CD4-positive, CD25-positive, alpha-beta regulatory T cell (primary cell): ENCODE data around the gene INPP4B. TPM values are rescaled to one million over a fixed set of nuclear protein-coding genes. Genes with fewer than 3 reads are reported as not detected.

Source experiments
- ATAC-seq, 2 donors: fragments of 150-1000 bp; cut with Tn5 transposase; one replicate each; pipeline ENCODE4 v1.10.0; 2021; ENCODE audit warnings: low read depth in 2 of 2, moderate number of reproducible peaks in 2 of 2, moderate library complexity in 1 of 2
- DNase-seq, 3 donors: peaks; one replicate each; pipeline versions ENCODE4 v3.0.0 to v3.0.0-alpha.2; 2012 to 2022; ENCODE audit warnings: mixed read lengths in 1 of 3
- H3K27ac ChIP-seq: one replicate; pipeline ENCODE4 v1.7.0; 2013; ENCODE audit warnings: mild to moderate bottlenecking, low read length; ENCODE audit not compliant: insufficient read depth, poor library complexity, severe bottlenecking
- H3K27me3 ChIP-seq: one replicate; pipeline ENCODE4 v1.7.0; 2013; ENCODE audit warnings: low read length; ENCODE audit not compliant: control insufficient read depth, insufficient read depth
- H3K36me3 ChIP-seq: one replicate; pipeline ENCODE4 v1.7.0; 2013; ENCODE audit warnings: mild to moderate bottlenecking, low read length, moderate library complexity; ENCODE audit not compliant: control insufficient read depth, insufficient read depth
- H3K4me1 ChIP-seq: 2 replicates; pipeline ENCODE4 v1.7.0; 2013; ENCODE audit warnings: mild to moderate bottlenecking, low read length; ENCODE audit not compliant: insufficient read depth, control insufficient read depth, poor library complexity, severe bottlenecking
- H3K4me3 ChIP-seq: one replicate; pipeline ENCODE4 v1.7.0; 2013; ENCODE audit warnings: low read depth, mild to moderate bottlenecking, low read length, moderate library complexity
- H3K9me3 ChIP-seq, 2 experiments: 1 replicate in 1 of 2; 2 replicates in 1 of 2; pipeline ENCODE4 v1.7.0; 2013; ENCODE audit warnings: low read length in 2 of 2, mild to moderate bottlenecking in 1 of 2, moderate library complexity in 1 of 2; ENCODE audit not compliant: control insufficient read depth in 2 of 2
- H3K27ac Mint-ChIP-seq, 3 donors: one replicate each; pipeline ENCODE4 v1.8.0; 2020 to 2022; ENCODE audit warnings: mild to moderate bottlenecking in 3 of 3, mixed read lengths in 3 of 3, moderate library complexity in 2 of 3
- H3K27me3 Mint-ChIP-seq: one replicate; pipeline ENCODE4 v1.8.0; 2022; ENCODE audit warnings: mild to moderate bottlenecking, mixed read lengths
- H3K36me3 Mint-ChIP-seq: one replicate; pipeline ENCODE4 v1.8.0; 2020; ENCODE audit warnings: mixed read lengths
- H3K4me1 Mint-ChIP-seq, 4 donors: one replicate each; pipeline ENCODE4 v1.8.0; 2020 to 2022; ENCODE audit warnings: mixed read lengths in 4 of 4, mild to moderate bottlenecking in 1 of 4
- H3K4me3 Mint-ChIP-seq, 4 donors: one replicate each; pipeline ENCODE4 v1.8.0; 2020 to 2022; ENCODE audit warnings: mild to moderate bottlenecking in 4 of 4, mixed read lengths in 4 of 4, moderate library complexity in 3 of 4
- H3K9me3 Mint-ChIP-seq, 7 donors: one replicate each; pipeline ENCODE4 v1.8.0; 2020 to 2022; ENCODE audit warnings: mixed read lengths in 7 of 7, mild to moderate bottlenecking in 3 of 7, moderate library complexity in 2 of 7
- polyA plus RNA-seq, 4 donors: library from polyadenylated mRNA; unstranded; fragments of 300-500 nt; fragmentation: Illumina TruSeq; gene quantifications; one replicate each; pipeline ENCODE4 v1.2.3, GENCODE V29; 2021
- total RNA-seq: library from RNA; stranded (reverse); gene quantifications from one replicate; pipeline ENCODE4 v1.2.3, GENCODE V29; 2022

The INPP4B gene
- total and polyA plus RNA-seq, 5 donors from 2014 or later: 37.6 to 89.4 (median 44.6) TPM

- no peak overlapping the region for H3K27ac ChIP-seq
- H3K9me3 Mint-ChIP-seq: peaks cover 0 to 2% (median 0%) of the 10 kb centered on the region in 7 donors
- no peaks in the 10 kb centered on the region for H3K9me3 ChIP-seq
- no peak overlapping the region for H3K4me3 Mint-ChIP-seq
- no peak for DNase-seq
- peaks cover 9% of the 10 kb centered on the region for H3K36me3 Mint-ChIP-seq
- H3K27me3 ChIP-seq: no peaks in the 10 kb centered on the region
- no peaks in the 10 kb centered on the region for H3K4me1 ChIP-seq
- H3K27ac Mint-ChIP-seq: no peak overlapping the region
- no peak overlapping the region for H3K4me3 ChIP-seq
- H3K27me3 Mint-ChIP-seq: no peaks in the 10 kb centered on the region
- H3K36me3 ChIP-seq: no peaks in the 10 kb centered on the region
- peaks cover 0 to 5% (median 0%) of the 10 kb centered on the region in 4 donors for H3K4me1 Mint-ChIP-seq
- ATAC-seq: no peak
Observed at GRCh38 chr4:142021761-142022160, 824.3 kb downstream of the INPP4B start.

GRCh38 chr4:142021181-142021580 lies 824.9 kb downstream of the INPP4B start:
- Histone ChIP-seq H3K27ac (no peak overlapping the region), H3K9me3 (no peaks in the 10 kb centered on the region), H3K27me3 (no peaks in the 10 kb centered on the region), H3K4me3 (no peak overlapping the region), H3K4me1 (no peaks in the 10 kb centered on the region), H3K36me3 (no peaks in the 10 kb centered on the region)
- H3K27me3 Mint-ChIP-seq: peaks cover 4% of the 10 kb centered on the region
- H3K9me3 Mint-ChIP-seq: peaks cover 0 to 2% (median 0%) of the 10 kb centered on the region in 7 donors
- ATAC-seq: no peak
- no peak overlapping the region for H3K4me3 Mint-ChIP-seq
- peaks cover 9% of the 10 kb centered on the region for H3K36me3 Mint-ChIP-seq
- peaks cover 0 to 5% (median 0%) of the 10 kb centered on the region in 4 donors for H3K4me1 Mint-ChIP-seq
- no peak overlapping the region for H3K27ac Mint-ChIP-seq
- DNase-seq: no peak

GRCh38 chr4:142016031-142016430 lies 830.1 kb downstream of the INPP4B start:
- DNase-seq (no peak), ATAC-seq (no peak)
- H3K27me3 Mint-ChIP-seq: peaks cover 8% of the 10 kb centered on the region
- no peaks in the 10 kb centered on the region for H3K4me1 ChIP-seq
- H3K4me3 Mint-ChIP-seq: no peak overlapping the region
- H3K4me3 ChIP-seq: no peak overlapping the region
- H3K27ac ChIP-seq: no peak overlapping the region
- no peaks in the 10 kb centered on the region for H3K4me1 Mint-ChIP-seq
- no peaks in the 10 kb centered on the region for H3K9me3 ChIP-seq
- H3K27me3 ChIP-seq: peaks cover 2% of the 10 kb centered on the region
- no peak overlapping the region for H3K27ac Mint-ChIP-seq
- H3K36me3 Mint-ChIP-seq: no peaks in the 10 kb centered on the region
- peaks cover 0 to 15% (median 4%) of the 10 kb centered on the region in 7 donors for H3K9me3 Mint-ChIP-seq
- H3K36me3 ChIP-seq: no peaks in the 10 kb centered on the region

GRCh38 chr4:142009751-142010150 lies 836.4 kb downstream of the INPP4B start:
- H3K4me3 Mint-ChIP-seq: no peak overlapping the region
- no peak overlapping the region for H3K4me3 ChIP-seq
- H3K36me3 Mint-ChIP-seq: no peaks in the 10 kb centered on the region
- no peaks in the 10 kb centered on the region for H3K9me3 ChIP-seq
- peaks cover 14% of the 10 kb centered on the region for H3K27me3 Mint-ChIP-seq
- no peaks in the 10 kb centered on the region for H3K4me1 Mint-ChIP-seq
- no peaks in the 10 kb centered on the region for H3K4me1 ChIP-seq
- peaks cover 2% of the 10 kb centered on the region for H3K27me3 ChIP-seq
- DNase-seq (no peak), ATAC-seq (no peak)
- no peak overlapping the region for H3K27ac Mint-ChIP-seq
- no peak overlapping the region for H3K27ac ChIP-seq
- H3K9me3 Mint-ChIP-seq: peaks cover 4 to 26% (median 9%) of the 10 kb centered on the region in 7 donors
- H3K36me3 ChIP-seq: no peaks in the 10 kb centered on the region

- Mint-ChIP-seq H3K9me3 (peaks cover 0 to 14% (median 5%) of the 10 kb centered on the region in 7 donors), H3K4me1 (no peaks in the 10 kb centered on the region), H3K27me3 (peaks cover 10% of the 10 kb centered on the region), H3K36me3 (no peaks in the 10 kb centered on the region), H3K27ac (no peak overlapping the region), H3K4me3 (no peak overlapping the region)
- Histone ChIP-seq H3K27me3 (peaks cover 3% of the 10 kb centered on the region), H3K4me1 (no peaks in the 10 kb centered on the region), H3K4me3 (no peak overlapping the region), H3K36me3 (no peaks in the 10 kb centered on the region), H3K27ac (no peak overlapping the region), H3K9me3 (no peaks in the 10 kb centered on the region)
- no peak for DNase-seq
- no peak for ATAC-seq
Observed at GRCh38 chr4:142005519-142005918, 840.6 kb downstream of the INPP4B start.

- Histone ChIP-seq H3K4me3 (no peak overlapping the region), H3K27ac (no peak overlapping the region), H3K9me3 (no peaks in the 10 kb centered on the region), H3K4me1 (no peaks in the 10 kb centered on the region), H3K27me3 (peaks cover 6% of the 10 kb centered on the region), H3K36me3 (no peaks in the 10 kb centered on the region)
- Mint-ChIP-seq H3K36me3 (no peaks in the 10 kb centered on the region), H3K4me1 (no peaks in the 10 kb centered on the region), H3K27ac (no peak overlapping the region), H3K9me3 (peaks cover 0 to 5% (median 2%) of the 10 kb centered on the region in 7 donors), H3K27me3 (no peaks in the 10 kb centered on the region), H3K4me3 (no peak overlapping the region)
- DNase-seq (no peak), ATAC-seq (no peak)
Observed at GRCh38 chr4:141999446-142000143, 846.5 kb downstream of the INPP4B start.

GRCh38 chr4:141995056-141995455 lies 851.0 kb downstream of the INPP4B start:
- Mint-ChIP-seq H3K4me1 (no peaks in the 10 kb centered on the region), H3K27me3 (peaks cover 4% of the 10 kb centered on the region), H3K27ac (no peak overlapping the region), H3K36me3 (no peaks in the 10 kb centered on the region), H3K9me3 (peaks cover 0 to 8% (median 5%) of the 10 kb centered on the region in 7 donors), H3K4me3 (no peak overlapping the region)
- Histone ChIP-seq H3K4me3 (no peak overlapping the region), H3K27me3 (peaks cover 3% of the 10 kb centered on the region), H3K27ac (no peak overlapping the region), H3K4me1 (no peaks in the 10 kb centered on the region), H3K9me3 (no peaks in the 10 kb centered on the region), H3K36me3 (no peaks in the 10 kb centered on the region)
- DNase-seq (no peak), ATAC-seq (no peak)

GRCh38 chr4:141977433-141977832 lies 868.7 kb downstream of the INPP4B start:
- ATAC-seq (no peak), DNase-seq (no peak)
- no peaks in the 10 kb centered on the region for H3K4me1 ChIP-seq
- no peak overlapping the region for H3K27ac ChIP-seq
- Mint-ChIP-seq H3K9me3 (peaks cover 0 to 4% (median 0%) of the 10 kb centered on the region in 7 donors), H3K4me3 (no peak overlapping the region), H3K27me3 (peaks cover 9% of the 10 kb centered on the region), H3K27ac (no peak overlapping the region), H3K4me1 (no peaks in the 10 kb centered on the region), H3K36me3 (no peaks in the 10 kb centered on the region)
- no peak overlapping the region for H3K4me3 ChIP-seq
- H3K36me3 ChIP-seq: no peaks in the 10 kb centered on the region
- H3K27me3 ChIP-seq: no peaks in the 10 kb centered on the region
- H3K9me3 ChIP-seq: no peaks in the 10 kb centered on the region
